HCT116 (cell line): ENCODE results near the gene PRKAR1A. TPM values are rescaled to one million over a fixed set of nuclear protein-coding genes. Genes with fewer than 3 reads are reported as not detected.

Source experiments
- ATAC-seq: fragments of 200-7000 bp; cut with Tn5 transposase; 2 replicates; pipeline ENCODE4 v1.9.1; 2020; ENCODE audit warnings: mild to moderate bottlenecking, moderate library complexity
- BruUV-seq: library from RNA; stranded (reverse); fragments of 400-500 nt; replicated peaks from 2 replicates; lab custom pipeline; 2021; lab: Mats Ljungman, UMichigan
- CTCF ChIA-PET: fragments of 300-600 bp; sonication (Branson Sonifier 250); formaldehyde crosslinking; loops from one replicate; lab custom pipeline; 2021; ENCODE audit warnings: antibody characterized with exemption; lab: Charles Lee
- POLR2A ChIA-PET: fragments of 300-600, 350-600 bp; sonication (Branson Sonifier 250); formaldehyde crosslinking; loops from one replicate; lab custom pipeline; 2021; ENCODE audit warnings: antibody characterized with exemption; lab: Charles Lee
- RAD21 ChIA-PET, 2 experiments: fragments of 300-600 bp; sonication (Branson Sonifier 250); formaldehyde crosslinking; loops; one replicate each; lab custom pipeline; 2023; ENCODE audit warnings: low total read pairs in 2 of 2; ENCODE audit not compliant: uncharacterized antibody in 2 of 2, unreplicated experiment in 2 of 2, low non-redundant PET in 1 of 2; lab: Charles Lee
- DNase-seq: peaks from one replicate; pipeline ENCODE4 v3.0.0-alpha.2; 2010; ENCODE audit warnings: low read depth, low spot score
- H2AFZ ChIP-seq: fragments of 200-600 bp; shearing (Covaris generic), sonication (generic); 2 replicates; pipeline ENCODE4 v1.6.1; 2017; ENCODE audit warnings: low read depth, mixed run types, mixed read lengths, antibody characterized with exemption, low read length; ENCODE audit not compliant: poor library complexity, severe bottlenecking
- H3K27ac ChIP-seq: 2 replicates; pipeline ENCODE4 v1.5.1; 2012; ENCODE audit warnings: low read depth, low read length
- H3K27me3 ChIP-seq: fragments of 200-600 bp; sonication (generic); 2 replicates; pipeline ENCODE4 v1.6.1; 2016; ENCODE audit warnings: mixed run types, low read length, mixed read lengths; ENCODE audit not compliant: insufficient read depth
- H3K36me3 ChIP-seq, 2 experiments: fragments of 200-500 bp in 1 of 2; fragments of 200-600 bp in 1 of 2; sonication (Bioruptor generic) in 1 of 2; sonication (generic) in 1 of 2; 2 replicates each; pipeline versions ENCODE4 v1.5.1 to v1.6.1; 2014 to 2016; ENCODE audit warnings: low read length in 2 of 2, inconsistent platforms in 1 of 2, mixed read lengths in 1 of 2, mixed run types in 1 of 2; ENCODE audit not compliant: insufficient read depth in 2 of 2, control insufficient read depth in 1 of 2
- H3K4me1 ChIP-seq, 2 experiments: fragments of 200-600 bp in 1 of 2; sonication (generic) in 1 of 2; 2 replicates each; pipeline versions ENCODE4 v1.5.1 to v1.6.1; 2012 to 2017; ENCODE audit warnings: low read length in 2 of 2, inconsistent platforms in 1 of 2, mild to moderate bottlenecking in 1 of 2, mixed read lengths in 1 of 2, mixed run types in 1 of 2, moderate library complexity in 1 of 2; ENCODE audit not compliant: insufficient read depth in 2 of 2, control insufficient read depth in 1 of 2
- H3K4me2 ChIP-seq: fragments of 200-600 bp; sonication (generic); 2 replicates; pipeline ENCODE4 v1.6.1; 2017; ENCODE audit warnings: mixed run types, low read length, mixed read lengths
- H3K4me3 ChIP-seq, 2 experiments: fragments of 200-600 bp in 1 of 2; sonication (generic) in 1 of 2; replicated peaks in 1 of 2; 2 replicates each; pipeline ENCODE4 v1.5.1; 2011 to 2016; ENCODE audit warnings: low read length in 2 of 2, control low read depth in 1 of 2, low read depth in 1 of 2, mild to moderate bottlenecking in 1 of 2, mixed read lengths in 1 of 2, mixed run types in 1 of 2
- H3K79me2 ChIP-seq: fragments of 200-600 bp; sonication (generic); 2 replicates; pipeline ENCODE4 v1.6.1; 2017; ENCODE audit warnings: mild to moderate bottlenecking, mixed run types, low read length, moderate library complexity, mixed read lengths; ENCODE audit not compliant: insufficient read depth
- H3K9ac ChIP-seq: fragments of 200-600 bp; sonication (generic); 2 replicates; pipeline ENCODE4 v1.6.1; 2016; ENCODE audit warnings: low read length, mixed read lengths
- H3K9me2 ChIP-seq: fragments of 200-600 bp; sonication (generic), shearing (Covaris generic); 2 replicates; pipeline ENCODE4 v1.6.1; 2017; ENCODE audit warnings: mixed run types, mild to moderate bottlenecking, moderate library complexity; ENCODE audit not compliant: insufficient read depth
- H3K9me3 ChIP-seq, 2 experiments: fragments of 200-500 bp in 1 of 2; fragments of 200-600 bp in 1 of 2; sonication (Bioruptor generic) in 1 of 2; sonication (generic) in 1 of 2; 2 replicates each; pipeline ENCODE4 v1.6.1; 2014 to 2017; ENCODE audit warnings: low read length in 2 of 2, mixed read lengths in 2 of 2, inconsistent platforms in 1 of 2, low read depth in 1 of 2, mild to moderate bottlenecking in 1 of 2, mixed run types in 1 of 2, moderate library complexity in 1 of 2; ENCODE audit not compliant: control insufficient read depth in 1 of 2, insufficient read depth in 1 of 2
- H4K20me1 ChIP-seq: fragments of 200-600 bp; sonication (generic), shearing (Covaris generic); 2 replicates; pipeline ENCODE4 v1.6.1; 2017; ENCODE audit warnings: mixed run types, mild to moderate bottlenecking, moderate library complexity; ENCODE audit not compliant: insufficient read depth
- CBX3 ChIP-seq: IDR thresholded peaks from 2 replicates; pipeline ENCODE4 v1.6.1; 2012; ENCODE audit warnings: low read depth
- CEBPB ChIP-seq: IDR thresholded peaks from 2 replicates; pipeline ENCODE4 v1.6.1; 2012; ENCODE audit warnings: low read depth
- EZH2phosphoT487 ChIP-seq: fragments of 200-600 bp; IDR thresholded peaks from 2 replicates; pipeline ENCODE4 v1.6.1; 2018; ENCODE audit warnings: antibody characterized with exemption, borderline replicate concordance
- FOSL1 ChIP-seq: IDR thresholded peaks from 2 replicates; pipeline ENCODE4 v1.6.1; 2012; ENCODE audit warnings: low read depth
- MAX ChIP-seq: IDR thresholded peaks from 2 replicates; pipeline ENCODE4 v1.6.1; 2012
- SP1 ChIP-seq: IDR thresholded peaks from 2 replicates; pipeline ENCODE4 v1.6.1; 2012; ENCODE audit warnings: low read depth
- SRF ChIP-seq: IDR thresholded peaks from 2 replicates; pipeline ENCODE4 v1.6.1; 2012; ENCODE audit warnings: low read depth
- TCF7L2 ChIP-seq: IDR thresholded peaks from 2 replicates; pipeline ENCODE4 v1.7.0; 2011; ENCODE audit warnings: borderline replicate concordance, inconsistent platforms; ENCODE audit not compliant: insufficient read depth, insufficient read length; ENCODE audit errors: extremely low read depth
- YY1 ChIP-seq: IDR thresholded peaks from 2 replicates; pipeline ENCODE4 v1.6.1; 2011; ENCODE audit warnings: low read length, low read depth, moderate library complexity, mild to moderate bottlenecking; ENCODE audit not compliant: insufficient replicate concordance; ENCODE audit errors: extremely low read depth
- ZBTB33 ChIP-seq: IDR thresholded peaks from 2 replicates; pipeline ENCODE4 v1.6.1; 2011; ENCODE audit warnings: mild to moderate bottlenecking, low read length, moderate library complexity; ENCODE audit not compliant: insufficient replicate concordance; ENCODE audit errors: extremely low read depth
- ZFX ChIP-seq: fragments of 450-650 bp; IDR thresholded peaks from 2 replicates; pipeline ENCODE4 v1.6.1; 2017
- ZNF274 ChIP-seq: fragments of 200-500 bp; sonication (Bioruptor generic); IDR thresholded peaks from 2 replicates; pipeline ENCODE4 v1.6.1; 2014; ENCODE audit warnings: mild to moderate bottlenecking, low read depth, low read length, inconsistent platforms
- intact Hi-C: fragments of 100-400 bp; cut with micrococcal nuclease; formaldehyde crosslinking; loops from 2 replicates; pipeline ENCODE4 v1.10.0; 2022
- total RNA-seq: library from RNA; stranded (reverse); gene quantifications from one replicate; pipeline ENCODE4 v1.2.1, GENCODE V29; 2021; ENCODE audit not compliant: unreplicated experiment
- TF ChIP-seq, protein P1 (sequence below), 3 experiments: fragments of 200-600 bp in 1 of 3; sonication (generic) in 1 of 3; IDR thresholded peaks in 2 of 3; conservative IDR thresholded peaks in 1 of 3; 2 replicates each; pipeline ENCODE4 v1.5.1; 2012 to 2017; ENCODE audit warnings: low read depth in 2 of 3, low read length in 2 of 3, antibody characterized with exemption in 1 of 3, borderline replicate concordance in 1 of 3, control low read depth in 1 of 3, mild to moderate bottlenecking in 1 of 3, mixed read lengths in 1 of 3, mixed run types in 1 of 3, moderate library complexity in 1 of 3; ENCODE audit not compliant: insufficient read depth in 1 of 3

PRKAR1A gene
- total RNA-seq, 1 experiment from 2014 or later: 295 TPM

DNA sequence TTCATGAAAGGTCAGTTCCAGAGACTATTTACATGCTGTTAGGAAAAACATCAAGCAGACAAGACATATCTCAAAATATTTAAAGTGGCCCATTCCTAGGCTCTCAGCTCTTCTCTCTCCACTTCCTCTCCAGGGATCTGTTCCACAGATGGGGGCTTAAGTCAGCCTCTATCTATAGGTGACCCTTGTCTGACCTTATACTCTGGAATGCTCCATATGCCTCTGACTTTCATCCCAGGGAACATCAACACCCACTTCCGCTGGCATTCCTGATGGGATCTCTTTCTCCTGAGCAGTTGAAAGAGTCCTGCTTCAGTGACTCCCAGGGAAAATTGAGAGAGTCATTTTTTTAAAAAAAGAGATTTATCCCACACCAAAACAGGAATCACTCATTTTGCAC, 43.4 kb upstream of the PRKAR1A start (continued):
- TF ChIP-seq ZBTB33 (no peak), MAX (no peak), SP1 (no peak), CBX3 (no peak), CEBPB (no peak), ZFX (no peak), SRF (no peak), TCF7L2 (no peak)

GRCh38 chr17:68470961-68471360, 41.3 kb upstream of the PRKAR1A start:
- no peaks in the 10 kb centered on the region for H3K9me3 ChIP-seq
- POLR2A ChIA-PET: no interaction called here
- H3K4me3 ChIP-seq: no peak overlapping the region
- no peaks in the 10 kb centered on the region for H3K9me2 ChIP-seq
- H3K4me2 ChIP-seq: no peak overlapping the region
- no TSS peak for BruUV-seq
- no peak overlapping the region for H3K27ac ChIP-seq
- no peak overlapping the region for H3K9ac ChIP-seq
- CTCF ChIA-PET: no interaction called here
- RAD21 ChIA-PET: no interaction called here
- H4K20me1 ChIP-seq: no peaks in the 10 kb centered on the region
- intact Hi-C loops: no loop called here
- TF ChIP-seq TCF7L2: no peak
- TF ChIP-seq, protein P1, sequence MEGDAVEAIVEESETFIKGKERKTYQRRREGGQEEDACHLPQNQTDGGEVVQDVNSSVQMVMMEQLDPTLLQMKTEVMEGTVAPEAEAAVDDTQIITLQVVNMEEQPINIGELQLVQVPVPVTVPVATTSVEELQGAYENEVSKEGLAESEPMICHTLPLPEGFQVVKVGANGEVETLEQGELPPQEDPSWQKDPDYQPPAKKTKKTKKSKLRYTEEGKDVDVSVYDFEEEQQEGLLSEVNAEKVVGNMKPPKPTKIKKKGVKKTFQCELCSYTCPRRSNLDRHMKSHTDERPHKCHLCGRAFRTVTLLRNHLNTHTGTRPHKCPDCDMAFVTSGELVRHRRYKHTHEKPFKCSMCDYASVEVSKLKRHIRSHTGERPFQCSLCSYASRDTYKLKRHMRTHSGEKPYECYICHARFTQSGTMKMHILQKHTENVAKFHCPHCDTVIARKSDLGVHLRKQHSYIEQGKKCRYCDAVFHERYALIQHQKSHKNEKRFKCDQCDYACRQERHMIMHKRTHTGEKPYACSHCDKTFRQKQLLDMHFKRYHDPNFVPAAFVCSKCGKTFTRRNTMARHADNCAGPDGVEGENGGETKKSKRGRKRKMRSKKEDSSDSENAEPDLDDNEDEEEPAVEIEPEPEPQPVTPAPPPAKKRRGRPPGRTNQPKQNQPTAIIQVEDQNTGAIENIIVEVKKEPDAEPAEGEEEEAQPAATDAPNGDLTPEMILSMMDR (IDR thresholded peaks at IDR 0.05 in 2 of 3, conservative IDR thresholded peaks at IDR 0.05 in 1 of 3; ENCODE audit: borderline replicate concordance in 1 of 3, insufficient read depth in 1 of 3, low read depth in 2 of 3, low read length in 2 of 3): no peak
- no peak for TF ChIP-seq SP1
- TF ChIP-seq YY1: no peak
- no peak for TF ChIP-seq MAX
- TF ChIP-seq ZNF274: no peak
- TF ChIP-seq SRF: no peak
- TF ChIP-seq EZH2phosphoT487: no peak
- no peak for TF ChIP-seq FOSL1
- TF ChIP-seq, all 23 proteins: peak for 0
- no peaks in the 10 kb centered on the region for H3K27me3 ChIP-seq
- peaks cover 0 to 4% of the 10 kb centered on the region in 2 experiments; a peak in 3 of 4 replicates for H3K4me1 ChIP-seq
- H3K79me2 ChIP-seq: no peaks in the 10 kb centered on the region
- DNase-seq (no peak), ATAC-seq (no peak)
- no peak overlapping the region for H2AFZ ChIP-seq
- H3K36me3 ChIP-seq: no peaks in the 10 kb centered on the region
